Activated gamma-delta T cell treated with anti-CD3 and anti-CD28 coated beads, Interleukin-2, amount 50 U/mL, for 16 hours (primary cell): ENCODE data around the gene EFEMP1.
"Not testable (repeated sequence)": the region's sequence is repeated elsewhere in the genome, so short reads cannot be mapped to it uniquely, and the experiment has no call there.

Experiments used
- DNase-seq: peaks from one replicate; pipeline ENCODE4 v3.0.0-alpha.2; 2020; ENCODE audit warnings: low read depth

The EFEMP1 gene

GRCh38 chr2:55865096-55865835, 58.3 kb downstream of the EFEMP1 start:
- DNase-seq: no peak

- no peak for DNase-seq
These were observed 59.1 kb downstream of the EFEMP1 start for GRCh38 chr2:55864351-55865084.

DNA sequence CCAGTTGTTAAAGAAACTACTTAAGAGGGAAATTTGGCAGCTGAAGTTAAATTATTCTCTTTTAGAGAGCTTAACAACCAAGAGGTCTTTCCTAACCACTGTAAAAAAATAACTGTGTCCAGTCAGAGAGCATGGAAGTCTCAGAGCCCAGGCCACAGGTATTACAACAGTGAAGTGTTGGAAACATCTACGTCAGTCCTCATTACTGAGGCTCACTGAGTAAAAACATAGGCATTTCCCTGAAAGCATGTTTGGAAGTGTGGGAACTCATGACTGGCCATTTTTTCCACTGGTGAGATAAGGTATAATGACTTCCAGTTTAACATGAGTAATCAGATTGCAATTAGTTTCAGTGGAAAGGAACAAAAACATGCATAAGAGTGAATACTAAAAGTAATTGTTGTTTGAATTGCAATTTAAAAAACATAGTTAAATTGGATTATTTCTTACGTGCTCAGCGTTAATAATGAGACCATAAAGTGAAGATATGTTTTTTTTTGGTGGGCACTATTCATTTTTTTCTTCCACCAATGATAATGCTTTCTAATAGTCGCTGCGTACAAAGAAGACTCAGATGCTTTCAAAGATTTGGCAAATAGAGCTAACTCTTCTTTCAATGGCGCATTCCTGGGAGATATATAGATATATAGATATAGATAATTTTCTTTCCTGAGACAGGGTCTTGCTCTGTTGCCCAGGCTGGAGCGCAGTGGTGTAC, 60.8 kb downstream of the EFEMP1 start:
- DNase-seq: no peak

GRCh38 chr2:55862246-55862645, 61.3 kb downstream of the EFEMP1 start:
- DNase-seq: no peak

- no peak for DNase-seq
These were observed 61.8 kb downstream of the EFEMP1 start for GRCh38 chr2:55861733-55862132.

GRCh38 chr2:55860832-55861231, 62.8 kb downstream of the EFEMP1 start:
- DNase-seq: no peak

DNA sequence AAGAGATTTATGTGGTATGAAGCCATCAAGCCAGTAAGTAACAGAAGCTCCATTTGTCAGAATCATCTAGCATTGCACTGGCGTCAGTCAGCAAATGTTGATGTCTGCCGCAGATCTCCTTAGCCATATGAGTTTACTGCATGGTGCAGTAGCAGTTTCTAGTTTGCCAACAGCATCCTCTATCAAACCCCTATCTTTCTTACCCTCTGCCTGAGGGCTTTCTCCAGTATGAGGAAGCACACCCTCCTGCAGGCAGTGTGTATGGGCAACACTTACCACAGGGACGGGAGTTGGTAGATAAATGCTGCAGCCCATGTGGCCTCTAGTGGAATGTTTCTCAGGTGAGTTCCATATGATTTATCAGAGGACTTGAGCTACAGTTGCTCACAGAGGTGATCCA, 63.7 kb downstream of the EFEMP1 start:
- no peak for DNase-seq

DNA sequence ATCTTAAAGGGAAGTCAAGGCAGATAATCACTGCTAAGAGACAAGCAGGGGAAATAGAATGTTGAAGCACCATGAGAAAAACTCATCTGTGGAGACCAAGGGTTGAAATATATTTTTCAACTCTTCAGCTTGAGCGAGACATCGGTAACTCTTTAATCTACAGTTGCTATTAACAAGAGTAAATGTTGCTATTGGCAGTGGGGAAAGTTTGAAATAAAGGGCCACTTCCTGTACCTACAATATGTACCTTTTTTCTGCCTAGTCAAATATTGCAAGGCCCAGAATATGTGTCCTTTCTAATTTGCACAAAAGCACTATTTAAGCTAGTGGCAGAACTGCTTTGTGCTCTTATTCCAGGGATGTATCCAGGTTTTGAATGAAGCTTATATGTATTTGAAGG, 65.8 kb downstream of the EFEMP1 start:
- DNase-seq: no peak

- DNase-seq: no peak
These were observed 66.6 kb downstream of the EFEMP1 start for GRCh38 chr2:55856936-55857335.

DNA sequence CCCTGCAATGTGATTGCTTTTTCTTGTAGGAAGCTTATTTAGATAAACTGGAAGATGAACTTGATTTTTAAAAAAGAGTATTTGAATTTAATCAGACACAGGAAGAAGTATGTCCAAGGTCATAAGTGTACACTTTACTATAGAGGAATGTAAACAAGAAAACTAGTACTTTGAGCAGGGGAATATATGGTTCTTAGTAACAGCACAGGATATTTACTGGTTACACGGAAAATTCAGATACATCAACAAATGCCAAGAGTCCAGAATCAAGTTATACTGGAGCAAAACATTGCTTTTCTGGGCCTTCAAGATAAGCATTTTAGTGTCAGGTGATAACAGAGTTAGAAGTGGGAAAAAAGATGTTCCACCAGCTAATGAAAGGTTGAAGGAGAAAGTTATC, 75.5 kb downstream of the EFEMP1 start:
- no peak for DNase-seq

- DNase-seq: no peak
These were observed 77.2 kb downstream of the EFEMP1 start for GRCh38 chr2:55846426-55846825.

- no peak for DNase-seq
These were observed 78.6 kb downstream of the EFEMP1 start for GRCh38 chr2:55844986-55845385.

GRCh38 chr2:55843994-55844345, 79.6 kb downstream of the EFEMP1 start:
- no peak for DNase-seq

- DNase-seq: no peak
These were observed 80.2 kb downstream of the EFEMP1 start for GRCh38 chr2:55843096-55843993.

DNA sequence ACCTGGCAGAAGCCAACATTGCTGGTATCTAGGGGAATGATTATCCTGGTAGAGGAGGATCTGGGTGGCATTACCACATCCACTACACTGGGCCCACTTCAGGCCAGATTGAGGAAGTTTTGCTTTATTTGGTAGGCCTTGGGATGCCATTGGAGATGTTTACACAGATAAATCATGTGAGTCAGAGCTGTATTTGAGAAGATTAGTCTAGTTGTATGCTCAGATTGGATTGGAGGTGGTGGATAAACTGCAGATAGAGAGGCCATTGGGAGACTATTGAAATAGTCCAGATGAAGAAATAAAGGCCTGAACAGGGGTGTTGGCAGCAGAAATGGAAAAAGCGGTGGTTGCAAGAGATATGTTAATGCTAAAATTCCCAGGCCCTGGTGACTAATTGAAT, 81.5 kb downstream of the EFEMP1 start:
- no peak for DNase-seq

DNA sequence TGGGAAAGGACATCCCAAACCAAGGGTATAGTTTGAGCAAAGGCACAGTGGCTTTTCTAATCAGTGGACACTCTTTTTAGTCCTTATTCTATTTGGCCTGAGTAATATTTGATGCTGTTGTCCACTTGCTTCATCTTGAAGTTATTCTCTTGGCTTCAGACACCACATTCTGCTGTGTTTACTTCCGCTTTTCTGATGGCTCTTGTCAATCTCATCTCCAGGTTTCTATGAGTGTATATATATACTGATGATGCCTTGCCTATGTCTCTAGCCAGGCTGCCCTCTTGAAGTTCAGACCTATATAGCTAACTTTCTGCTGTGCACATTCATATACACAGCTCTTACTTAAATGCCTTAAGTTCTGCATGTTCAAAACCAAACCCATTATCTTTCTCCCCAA, 83.1 kb downstream of the EFEMP1 start:
- no peak for DNase-seq

- DNase-seq: no peak
These were observed 84.3 kb downstream of the EFEMP1 start for GRCh38 chr2:55839182-55839819.

DNA sequence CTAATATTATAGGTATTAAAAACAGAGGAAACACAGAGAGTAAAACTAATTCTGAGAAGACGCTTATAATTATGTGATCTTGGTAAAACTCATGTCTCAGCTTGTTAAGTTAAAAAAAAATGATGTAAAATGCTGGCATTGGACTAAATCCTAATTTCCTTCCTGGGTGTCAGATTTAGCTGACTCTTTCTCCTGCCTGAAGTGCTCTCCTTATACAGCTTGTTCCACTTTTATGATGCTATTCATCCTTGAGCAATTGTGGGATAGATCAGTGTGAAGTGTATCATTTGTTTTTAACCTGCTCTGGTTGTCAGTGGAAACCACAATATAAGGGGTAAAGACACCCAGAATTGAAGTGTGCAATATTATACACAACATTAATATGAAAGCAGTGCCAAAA, 84.9 kb downstream of the EFEMP1 start:
- no peak for DNase-seq

GRCh38 chr2:55838117-55838516, 85.5 kb downstream of the EFEMP1 start:
- DNase-seq: not testable (repeated sequence)

DNA sequence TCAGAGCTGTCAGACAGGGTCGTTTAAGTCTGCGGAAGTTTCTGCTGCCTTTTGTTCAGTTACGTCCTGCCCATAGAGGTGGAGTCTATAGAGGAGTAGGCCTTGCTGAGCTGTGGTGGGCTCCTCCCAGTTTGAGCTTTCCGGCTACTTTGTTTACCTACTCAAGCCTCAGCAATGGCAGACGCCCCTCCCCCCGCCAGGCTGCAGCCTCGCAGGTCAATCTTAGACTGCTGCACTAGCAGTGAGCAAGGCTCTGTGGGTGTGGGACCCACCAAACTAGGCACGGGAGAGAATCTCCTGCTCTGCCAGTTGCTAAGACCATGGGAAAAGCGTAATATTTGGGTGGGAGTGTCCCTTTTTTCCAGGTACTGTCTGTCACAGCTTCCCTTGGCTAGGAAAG, 86.5 kb downstream of the EFEMP1 start:
- no peak for DNase-seq

DNA sequence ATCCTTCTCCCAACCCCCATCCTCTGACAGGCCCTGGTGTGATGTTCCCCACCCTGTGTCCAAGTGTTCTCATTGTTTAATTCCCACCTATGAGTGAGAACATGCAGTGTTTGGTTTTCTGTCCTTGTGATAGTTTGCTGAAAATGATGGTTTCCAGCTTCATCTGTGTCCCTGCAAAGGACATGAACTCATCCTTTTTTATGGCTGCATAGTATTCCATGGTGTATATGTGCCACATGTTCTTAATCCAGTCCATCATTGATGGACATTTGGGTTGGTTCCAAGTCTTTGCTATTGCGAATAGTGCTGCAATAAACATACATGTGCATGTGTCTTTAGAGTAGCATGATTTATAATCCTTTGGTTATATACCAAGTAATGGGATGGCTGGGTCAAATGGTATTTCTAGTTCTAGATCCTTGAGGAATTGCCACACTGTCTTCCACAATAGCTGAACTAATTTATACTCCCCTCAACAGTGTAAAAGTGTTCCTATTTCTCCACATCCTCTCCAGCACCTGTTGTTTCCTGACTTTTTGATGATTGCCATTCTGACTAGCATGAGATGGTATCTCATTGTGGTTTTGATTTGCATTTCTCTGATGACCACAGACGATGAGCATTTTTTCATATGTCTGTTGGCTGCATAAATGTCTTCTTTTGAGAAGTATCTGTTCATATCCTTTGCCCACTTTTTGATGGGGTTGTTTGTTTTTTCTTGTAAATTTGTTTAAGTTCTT, 91.7 kb downstream of the EFEMP1 start:
- not testable (repeated sequence) for DNase-seq
